Gastrocnemius medialis (tissue), 4 donors: ENCODE results near the gene ZNF850.

Experiments
- CTCF ChIP-seq, 5 experiments: fragments of 450-650 bp in 3 of 5; fragments of 200-600 bp in 2 of 5; sonication (generic) in 2 of 5; IDR thresholded peaks in 4 of 5; conservative IDR thresholded peaks in 1 of 5; 1 replicate in 4 of 5; 2 replicates in 1 of 5; pipeline ENCODE4 v1.5.1; 2016 to 2019; ENCODE audit warnings: antibody characterized with exemption in 5 of 5, mild to moderate bottlenecking in 3 of 5, moderate library complexity in 3 of 5
- POLR2A ChIP-seq, 2 donors: fragments of 450-650 bp; IDR thresholded peaks; one replicate each; pipeline ENCODE4 v1.6.1; 2017; ENCODE audit warnings: antibody characterized with exemption in 2 of 2, mild to moderate bottlenecking in 2 of 2, moderate library complexity in 2 of 2

GRCh38 chr19:36687214-36688056, 85.2 kb downstream of the ZNF850 start, which contains the start of gene ZNF567:
- no peak for TF ChIP-seq CTCF (IDR thresholded peaks at IDR 0.05 in 4 of 5, conservative IDR thresholded peaks at IDR 0.05 in 1 of 5)
- peak; percentile 68 to 74 for TF ChIP-seq POLR2A (IDR thresholded peaks at IDR 0.05)
